Measurements from ENCODE around the gene UQCC5. TPM values are rescaled to one million over a fixed set of nuclear protein-coding genes. Genes with fewer than 3 reads are reported as not detected.

Gene UQCC5
- total RNA-seq, 2 donors from 2014 or later: 0.78 to 7.3 TPM

- DNase-seq: no peak
Measured at GRCh38 chr3:52514576-52514975, 21.8 kb upstream of the UQCC5 start.

DNA sequence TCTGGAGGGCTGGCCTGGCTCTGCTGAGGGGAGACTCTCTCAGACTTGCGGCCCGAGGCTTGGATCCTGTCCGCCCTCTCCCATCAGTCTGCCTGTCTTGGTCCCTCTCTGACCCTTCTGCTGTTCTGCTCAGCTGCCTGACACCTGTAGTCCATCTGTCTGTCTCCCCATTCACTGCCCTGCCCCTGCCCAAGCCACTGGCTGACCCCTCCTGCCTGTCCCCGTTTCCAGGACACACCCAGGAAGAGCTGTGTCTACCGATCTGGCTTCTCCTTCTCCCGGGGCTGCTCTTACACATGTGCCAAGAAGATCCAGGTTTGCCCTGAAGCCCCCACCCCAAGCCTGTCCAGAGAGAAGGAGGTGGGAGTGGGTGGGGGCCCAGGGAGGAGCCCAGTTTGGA lies 21.2 kb upstream of the UQCC5 start:
- H3K4me1 ChIP-seq: no peaks in the 10 kb centered on the region
- no peak for ATAC-seq
- DNase-seq: no peak
- WGBS, 2 donors: 79 to 83% methylated on average over 5 to 6 of the region's 6 CpGs
- TF ChIP-seq CTCF (IDR thresholded peaks at IDR 0.05) (no peak), POLR2A (IDR thresholded peaks at IDR 0.05) (no peak)
- H3K27me3 ChIP-seq: no peaks in the 10 kb centered on the region
- H3K4me3 ChIP-seq: no peak overlapping the region
- H3K9me3 ChIP-seq: no peaks in the 10 kb centered on the region
- no peak overlapping the region for H3K27ac ChIP-seq
- H3K36me3 ChIP-seq (replicated peaks in 1 of 2; ENCODE audit: insufficient read depth in 1 of 2, low read depth in 2 of 2): no peaks in the 10 kb centered on the region
- intact Hi-C loops (cut with DNase I): no loop called here

More at GRCh38 chr3:52514576-52514975, 21.8 kb upstream of the UQCC5 start:
- H3K4me3 ChIP-seq: no peak overlapping the region
- intact Hi-C loops (cut with DNase I): no loop called here
- no peak overlapping the region for H3K27ac ChIP-seq
- 67 to 88% methylated on average over 1 to 11 of the region's 11 CpGs for WGBS, 2 donors
- H3K4me1 ChIP-seq: no peaks in the 10 kb centered on the region
- no peak for ATAC-seq
- H3K36me3 ChIP-seq (replicated peaks in 1 of 2; ENCODE audit: insufficient read depth in 1 of 2, low read depth in 2 of 2): no peaks in the 10 kb centered on the region
- no peaks in the 10 kb centered on the region for H3K9me3 ChIP-seq
- no peaks in the 10 kb centered on the region for H3K27me3 ChIP-seq
- no peak for TF ChIP-seq POLR2A (IDR thresholded peaks at IDR 0.05)

GRCh38 chr3:52516509-52517195 lies 19.8 kb upstream of the UQCC5 start:
- no peaks in the 10 kb centered on the region for H3K36me3 ChIP-seq (replicated peaks in 1 of 2; ENCODE audit: insufficient read depth in 1 of 2, low read depth in 2 of 2)
- no peaks in the 10 kb centered on the region for H3K27me3 ChIP-seq
- no peak for DNase-seq
- WGBS, 2 donors: 92 to 98% methylated on average over 10 to 17 of the region's 19 CpGs
- H3K4me1 ChIP-seq: no peaks in the 10 kb centered on the region
- no peak overlapping the region for H3K4me3 ChIP-seq
- intact Hi-C loops (cut with DNase I): no loop called here
- H3K9me3 ChIP-seq: no peaks in the 10 kb centered on the region
- no peak overlapping the region for H3K27ac ChIP-seq
- ATAC-seq: no peak
- TF ChIP-seq POLR2A (IDR thresholded peaks at IDR 0.05) (no peak), CTCF (IDR thresholded peaks at IDR 0.05) (no peak)

GRCh38 chr3:52517796-52518722 lies 18.3 kb upstream of the UQCC5 start:
- no peaks in the 10 kb centered on the region for H3K27me3 ChIP-seq
- H3K36me3 ChIP-seq (replicated peaks in 1 of 2; ENCODE audit: insufficient read depth in 1 of 2, low read depth in 2 of 2): no peaks in the 10 kb centered on the region
- intact Hi-C loops (cut with DNase I): no loop called here
- DNase-seq (no peak), ATAC-seq (no peak)
- WGBS, 2 donors: 91 to 92% methylated on average over 13 to 21 of the region's 25 CpGs
- no peak overlapping the region for H3K4me3 ChIP-seq
- TF ChIP-seq CTCF (IDR thresholded peaks at IDR 0.05) (no peak), POLR2A (IDR thresholded peaks at IDR 0.05) (no peak)
- no peaks in the 10 kb centered on the region for H3K9me3 ChIP-seq
- no peak overlapping the region for H3K27ac ChIP-seq
- H3K4me1 ChIP-seq: no peaks in the 10 kb centered on the region

DNA sequence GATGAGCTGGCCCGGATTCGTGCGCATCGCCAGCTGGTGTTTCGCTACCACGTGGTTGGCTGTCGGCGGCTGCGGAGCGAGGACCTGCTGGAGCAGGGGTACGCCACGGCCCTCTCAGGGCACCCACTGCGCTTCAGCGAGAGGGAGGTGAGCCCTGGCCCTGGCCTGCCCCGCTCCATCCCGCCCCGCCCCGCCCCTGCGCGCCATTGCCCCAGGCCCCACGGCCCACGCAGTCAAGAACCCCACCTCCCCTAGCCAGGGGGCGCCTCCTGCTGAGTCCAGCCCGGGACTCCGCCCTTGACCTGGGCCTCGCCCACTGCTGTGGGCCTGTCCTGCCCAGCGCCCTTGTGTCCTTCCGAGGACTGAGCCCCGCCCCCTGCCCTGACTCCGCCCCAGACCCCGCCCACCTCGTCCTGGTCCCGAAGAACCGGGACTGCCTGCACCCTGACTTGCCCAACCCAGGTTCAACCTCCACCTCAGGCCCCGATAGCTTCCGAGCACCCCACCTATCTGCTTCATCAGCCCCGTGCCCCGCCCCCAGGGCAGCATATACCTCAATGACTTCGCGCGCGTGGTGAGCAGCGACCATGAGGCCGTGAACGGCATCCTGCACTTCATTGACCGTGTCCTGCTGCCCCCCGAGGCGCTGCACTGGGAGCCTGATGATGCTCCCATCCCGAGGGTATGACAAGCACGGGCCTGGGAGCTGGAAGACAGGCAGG lies 17.5 kb upstream of the UQCC5 start:
- DNase-seq: no peak
- intact Hi-C loops (cut with DNase I): no loop called here
- ATAC-seq: no peak

More for the DNA sequence above, 17.5 kb upstream of the UQCC5 start:
- H3K27ac ChIP-seq: no peak overlapping the region
- no peaks in the 10 kb centered on the region for H3K36me3 ChIP-seq (replicated peaks in 1 of 2; ENCODE audit: insufficient read depth in 1 of 2, low read depth in 2 of 2)
- no peaks in the 10 kb centered on the region for H3K9me3 ChIP-seq
- H3K27me3 ChIP-seq: no peaks in the 10 kb centered on the region
- no peak for TF ChIP-seq CTCF (IDR thresholded peaks at IDR 0.05)
- TF ChIP-seq POLR2A (IDR thresholded peaks at IDR 0.05): no peak
- H3K4me1 ChIP-seq: no peaks in the 10 kb centered on the region
- 59 to 81% methylated on average over 15 to 36 of the region's 50 CpGs for WGBS, 2 donors
- H3K4me3 ChIP-seq: no peak overlapping the region

All from body of pancreas (tissue), 4 donors.